Activated T-cell treated with anti-CD3 and anti-CD28 coated beads, Interleukin-2, amount 50 U/mL, for 48 hours (primary cell): ENCODE results near the gene CLTCL1.
"Not testable (repeated sequence)": the region's sequence is repeated elsewhere in the genome, so short reads cannot be mapped to it uniquely, and the experiment has no call there.

Experiments
- DNase-seq, 2 experiments: peaks; one replicate each; pipeline ENCODE4 v3.0.0-alpha.2; 2020

CLTCL1 gene

GRCh38 chr22:19291580-19292457 lies at the start of gene CLTCL1:
CLTCL1 (minus strand) TSS chr22:19291719; CDS start chr22:19291641, 78 bp downstream.
- peak; percentile 75 to 76 for DNase-seq

- no peak for DNase-seq
Observed at GRCh38 chr22:19337137-19337536, 45.6 kb upstream of the CLTCL1 start.

- DNase-seq: no peak
Observed at GRCh38 chr22:19336133-19337075, 44.9 kb upstream of the CLTCL1 start.

DNA sequence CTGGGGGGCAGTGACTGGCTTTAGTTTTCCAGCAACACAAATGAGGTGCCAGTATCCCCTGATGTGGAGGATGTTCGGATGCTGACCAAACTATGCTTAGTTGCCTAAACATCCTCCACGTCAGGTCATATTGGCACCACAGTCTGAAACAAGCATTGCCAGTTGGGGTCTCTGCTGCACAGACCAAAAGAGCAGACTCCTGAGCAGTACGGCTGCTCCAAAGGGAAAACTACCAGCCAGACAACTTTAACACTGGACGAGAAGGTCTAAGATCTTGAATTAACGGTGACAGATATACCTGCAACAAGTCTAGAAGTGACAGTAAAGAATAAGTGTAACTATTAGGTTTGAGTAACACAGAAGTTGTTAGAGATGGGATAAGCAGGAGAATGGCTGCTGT lies 40.5 kb upstream of the CLTCL1 start:
- DNase-seq: no peak

DNA sequence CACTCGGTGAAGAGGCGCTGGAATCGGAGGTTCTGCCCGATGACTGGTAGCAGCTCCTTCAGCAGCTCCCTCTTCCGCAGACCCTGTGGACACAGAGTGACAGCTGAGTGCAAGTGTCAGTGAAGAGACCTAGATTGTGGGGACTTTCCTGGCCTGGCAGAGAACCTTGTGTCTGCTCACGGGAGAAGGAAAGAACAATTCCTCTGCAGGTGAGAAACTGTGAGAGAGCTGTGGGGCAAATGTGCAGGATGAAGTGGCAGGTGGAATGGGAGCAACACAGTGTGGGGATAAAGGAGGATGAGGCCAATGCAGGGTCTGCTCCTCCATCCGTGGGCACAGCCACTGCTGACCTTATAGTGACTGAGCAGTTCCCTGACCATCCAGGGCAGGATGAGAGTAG lies 40.0 kb upstream of the CLTCL1 start:
- no peak for DNase-seq

- DNase-seq: no peak
Observed at GRCh38 chr22:19330865-19331418, 39.4 kb upstream of the CLTCL1 start.

GRCh38 chr22:19330205-19330604 lies 38.7 kb upstream of the CLTCL1 start:
- DNase-seq: not testable (repeated sequence)

- no peak for DNase-seq
Observed at GRCh38 chr22:19329454-19329853, 37.9 kb upstream of the CLTCL1 start.

- no peak for DNase-seq
Observed at GRCh38 chr22:19325296-19325948, 33.9 kb upstream of the CLTCL1 start.

DNA sequence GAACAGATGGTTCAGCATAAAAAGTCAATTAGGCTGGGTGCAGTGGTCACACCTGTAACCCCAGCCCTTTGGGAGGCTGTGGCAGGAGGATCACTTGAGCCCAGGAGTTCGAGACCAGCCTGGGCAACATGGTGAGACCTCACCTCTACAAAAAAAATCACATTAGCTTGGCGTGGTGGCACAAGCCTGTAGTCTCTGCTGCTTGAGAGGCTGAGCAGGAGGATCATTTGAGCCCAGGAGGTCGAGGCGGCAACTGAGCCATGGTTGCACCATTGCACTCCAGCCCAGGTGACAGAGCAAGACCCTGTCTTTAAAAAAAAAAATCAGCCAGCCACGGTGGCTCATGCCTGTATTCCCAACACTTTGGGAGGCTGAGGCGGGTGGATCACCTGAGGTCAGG lies 31.9 kb upstream of the CLTCL1 start:
- not testable (repeated sequence) for DNase-seq

DNA sequence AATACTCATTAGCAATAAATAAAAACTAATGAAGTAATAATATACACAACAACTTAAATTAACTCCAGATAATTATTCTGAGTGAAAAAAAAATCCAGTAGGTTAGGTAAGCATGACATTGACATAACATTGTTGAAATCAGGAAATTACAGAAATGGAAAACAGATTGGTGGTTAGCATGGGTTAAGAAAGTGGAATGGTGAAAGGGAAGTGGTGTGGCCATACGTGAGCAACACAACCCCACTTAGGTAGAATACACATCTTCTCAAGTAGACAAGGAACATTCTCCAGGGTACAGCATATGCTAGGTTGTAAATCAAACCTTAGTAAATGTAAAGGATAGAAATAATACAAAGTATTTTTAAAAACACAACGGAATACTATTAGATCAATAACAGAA lies 30.2 kb upstream of the CLTCL1 start:
- no peak for DNase-seq

DNA sequence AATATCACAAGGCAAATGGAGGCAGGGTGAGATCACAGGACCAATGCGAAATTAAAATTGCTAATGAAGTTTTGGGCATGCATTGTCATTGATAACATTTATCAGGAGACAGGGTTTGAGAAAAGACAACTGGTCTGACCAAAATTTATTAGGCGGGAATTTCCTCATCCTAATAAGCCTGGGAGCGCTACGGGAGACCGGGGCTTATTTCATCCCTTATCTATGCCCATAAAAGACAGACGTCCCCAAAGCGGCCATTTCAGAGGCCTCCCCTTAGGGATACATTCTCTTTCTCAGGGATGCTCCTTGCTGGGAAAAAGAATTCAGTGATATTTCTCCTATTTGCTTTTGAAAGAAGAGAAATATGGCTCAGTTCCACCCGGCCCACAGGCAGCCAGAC lies 28.6 kb upstream of the CLTCL1 start:
- not testable (repeated sequence) for DNase-seq

DNA sequence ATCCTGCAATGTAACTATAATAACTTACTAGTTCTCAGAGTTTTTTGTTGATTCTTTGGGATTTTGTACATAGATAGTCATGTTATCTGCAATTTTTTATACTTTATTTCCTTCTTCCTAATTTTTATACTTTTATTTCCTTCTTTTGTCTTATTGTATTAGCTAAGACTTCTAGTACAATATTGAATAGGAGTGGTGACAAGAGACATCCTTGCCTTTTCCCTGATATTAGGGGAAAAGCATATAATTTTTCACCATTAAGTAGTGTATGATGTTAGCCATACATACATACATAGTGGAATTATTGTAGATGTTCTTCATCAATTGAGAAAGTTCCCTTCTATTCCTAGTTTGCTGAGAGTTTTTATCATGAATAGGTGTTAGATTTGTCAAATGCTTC lies 27.8 kb upstream of the CLTCL1 start:
- DNase-seq: no peak

DNA sequence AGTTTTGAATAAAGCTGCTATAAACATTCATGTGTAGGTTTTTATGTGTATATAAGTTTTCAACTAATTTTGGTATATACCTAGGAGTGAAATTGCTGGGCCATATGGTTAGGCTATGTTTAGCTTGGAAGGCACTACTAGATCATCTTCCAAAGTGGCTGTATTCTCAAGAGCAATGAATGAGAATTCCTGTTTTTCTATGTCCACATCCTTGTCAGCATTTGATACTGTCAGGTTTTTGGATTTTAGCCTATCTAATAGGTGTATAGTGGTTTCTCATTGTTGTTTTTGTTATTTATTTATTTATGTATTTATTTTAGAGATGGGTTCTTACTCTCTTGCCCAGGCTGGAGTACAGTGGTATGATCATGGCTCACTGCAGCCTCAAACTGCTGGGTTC lies 26.3 kb upstream of the CLTCL1 start:
- no peak for DNase-seq

GRCh38 chr22:19307872-19308271 lies 16.4 kb upstream of the CLTCL1 start:
- no peak for DNase-seq

DNA sequence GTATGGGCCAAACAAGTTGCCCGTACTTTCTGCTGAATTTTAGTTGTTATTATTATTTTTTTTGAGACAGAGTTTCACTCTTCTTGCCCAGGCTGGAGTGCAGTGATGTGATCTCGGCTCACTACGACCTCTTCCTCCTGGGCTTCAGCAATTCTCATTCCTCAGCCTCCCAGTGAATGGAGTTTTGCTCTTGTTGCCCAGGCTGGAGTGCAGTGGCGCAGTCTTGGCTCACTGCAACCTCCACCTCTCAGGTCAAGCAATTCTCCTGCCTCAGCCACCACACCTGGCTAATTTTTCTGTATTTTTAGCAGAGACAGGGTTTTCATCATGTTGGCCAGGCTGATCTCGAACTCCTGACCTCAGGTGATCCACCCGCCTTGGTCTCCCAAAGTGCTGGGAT lies 15.0 kb upstream of the CLTCL1 start:
- not testable (repeated sequence) for DNase-seq

- DNase-seq: no peak
Observed at GRCh38 chr22:19304547-19304946, 13.0 kb upstream of the CLTCL1 start.

- no peak for DNase-seq
Observed at GRCh38 chr22:19303785-19304184, 12.3 kb upstream of the CLTCL1 start.

- DNase-seq: no peak
Observed at GRCh38 chr22:19295733-19296132, 4.2 kb upstream of the CLTCL1 start.

- no peak for DNase-seq
Observed at GRCh38 chr22:19292458-19293230, 1.1 kb upstream of the CLTCL1 start.

DNA sequence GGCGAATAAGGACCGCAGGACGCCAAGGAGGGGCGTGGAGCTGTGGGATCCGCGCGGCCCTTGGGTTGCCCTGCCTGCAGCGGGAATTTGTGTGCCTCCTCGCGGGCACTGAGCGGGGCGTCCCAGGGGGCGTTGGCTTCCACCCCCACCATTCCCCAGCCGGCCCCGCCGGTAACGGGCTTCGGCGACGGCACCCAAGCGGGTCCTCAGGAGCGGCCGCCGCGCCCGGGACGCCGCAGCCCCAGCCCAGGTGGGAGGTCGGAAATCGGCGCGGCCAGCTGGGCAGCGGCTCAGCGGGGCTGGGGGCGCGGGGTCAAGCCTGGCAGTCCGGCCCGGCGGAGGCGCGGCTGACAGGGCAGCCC lies 320 bp downstream of the CLTCL1 start:
- DNase-seq: peak in 1 of 2 experiments; percentile 43
